Measurements from ENCODE around the gene ERBB2. TPM values are rescaled to one million over a fixed set of nuclear protein-coding genes. Genes with fewer than 3 reads are reported as not detected.

ERBB2 gene
- total and polyA plus RNA-seq, 2 experiments from 2014 or later, result 46.2 to 196 TPM

DNA sequence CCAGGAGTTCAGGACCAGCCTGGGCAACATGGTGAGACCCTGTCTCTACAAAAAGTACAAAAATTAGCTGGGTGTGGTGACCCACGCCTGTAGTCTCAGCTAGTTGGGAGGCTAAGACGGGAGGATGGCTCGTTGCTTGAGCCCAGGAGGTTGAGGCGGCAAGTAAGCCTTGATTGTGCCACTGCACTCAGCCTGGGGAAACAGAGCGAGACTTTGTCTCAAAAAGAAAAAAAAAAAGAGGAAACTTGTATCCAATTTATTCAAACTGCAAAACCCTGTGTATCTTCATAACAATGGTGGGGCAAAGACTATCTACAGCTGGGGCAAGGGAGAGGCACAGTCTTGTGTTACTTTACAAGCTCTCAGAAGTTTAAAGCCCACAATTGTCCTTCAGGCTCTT lies 59.3 kb downstream of the ERBB2 start:
- no peaks in the 10 kb centered on the region for H3K36me3 ChIP-seq (ENCODE audit: insufficient read depth)
- no peak for ATAC-seq
- no peak overlapping the region for H3K27ac ChIP-seq (ENCODE audit: low read depth)
- no peaks in the 10 kb centered on the region for H3K36me3 Mint-ChIP-seq (ENCODE audit: low read depth)
- peaks cover 28% of the 10 kb centered on the region for H3K27me3 Mint-ChIP-seq (ENCODE audit: insufficient read depth, low read depth, poor library complexity)
- DNase-seq (ENCODE audit: low spot score), result no peak
- H2AFZ ChIP-seq, result peak overlapping the region; percentile 56; the same call in 1 of the 2 replicates
- H3K4me3 Mint-ChIP-seq, result no peak overlapping the region
- H4K20me1 ChIP-seq (replicated peaks; ENCODE audit: insufficient read depth), result no peaks in the 10 kb centered on the region
- no peaks in the 10 kb centered on the region for H3K79me2 ChIP-seq (replicated peaks; ENCODE audit: insufficient read depth)
- H3F3A ChIP-seq (replicated peaks; ENCODE audit: low read depth), result peaks cover 8% of the 10 kb centered on the region
- peaks cover 13% of the 10 kb centered on the region; the same call in 1 of the 2 replicates for H3K4me1 ChIP-seq (ENCODE audit: insufficient read depth)
- TF ChIP-seq, protein P1, sequence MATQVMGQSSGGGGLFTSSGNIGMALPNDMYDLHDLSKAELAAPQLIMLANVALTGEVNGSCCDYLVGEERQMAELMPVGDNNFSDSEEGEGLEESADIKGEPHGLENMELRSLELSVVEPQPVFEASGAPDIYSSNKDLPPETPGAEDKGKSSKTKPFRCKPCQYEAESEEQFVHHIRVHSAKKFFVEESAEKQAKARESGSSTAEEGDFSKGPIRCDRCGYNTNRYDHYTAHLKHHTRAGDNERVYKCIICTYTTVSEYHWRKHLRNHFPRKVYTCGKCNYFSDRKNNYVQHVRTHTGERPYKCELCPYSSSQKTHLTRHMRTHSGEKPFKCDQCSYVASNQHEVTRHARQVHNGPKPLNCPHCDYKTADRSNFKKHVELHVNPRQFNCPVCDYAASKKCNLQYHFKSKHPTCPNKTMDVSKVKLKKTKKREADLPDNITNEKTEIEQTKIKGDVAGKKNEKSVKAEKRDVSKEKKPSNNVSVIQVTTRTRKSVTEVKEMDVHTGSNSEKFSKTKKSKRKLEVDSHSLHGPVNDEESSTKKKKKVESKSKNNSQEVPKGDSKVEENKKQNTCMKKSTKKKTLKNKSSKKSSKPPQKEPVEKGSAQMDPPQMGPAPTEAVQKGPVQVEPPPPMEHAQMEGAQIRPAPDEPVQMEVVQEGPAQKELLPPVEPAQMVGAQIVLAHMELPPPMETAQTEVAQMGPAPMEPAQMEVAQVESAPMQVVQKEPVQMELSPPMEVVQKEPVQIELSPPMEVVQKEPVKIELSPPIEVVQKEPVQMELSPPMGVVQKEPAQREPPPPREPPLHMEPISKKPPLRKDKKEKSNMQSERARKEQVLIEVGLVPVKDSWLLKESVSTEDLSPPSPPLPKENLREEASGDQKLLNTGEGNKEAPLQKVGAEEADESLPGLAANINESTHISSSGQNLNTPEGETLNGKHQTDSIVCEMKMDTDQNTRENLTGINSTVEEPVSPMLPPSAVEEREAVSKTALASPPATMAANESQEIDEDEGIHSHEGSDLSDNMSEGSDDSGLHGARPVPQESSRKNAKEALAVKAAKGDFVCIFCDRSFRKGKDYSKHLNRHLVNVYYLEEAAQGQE (IDR thresholded peaks at IDR 0.05; ENCODE audit: unreplicated experiment), result no peak
- TF ChIP-seq ZNF114 (CRISPR knock-in tag; IDR thresholded peaks at IDR 0.05), result no peak
- no peak for TF ChIP-seq STAT1 (IDR thresholded peaks at IDR 0.05; ENCODE audit: unreplicated experiment)
- TF ChIP-seq, protein P2, sequence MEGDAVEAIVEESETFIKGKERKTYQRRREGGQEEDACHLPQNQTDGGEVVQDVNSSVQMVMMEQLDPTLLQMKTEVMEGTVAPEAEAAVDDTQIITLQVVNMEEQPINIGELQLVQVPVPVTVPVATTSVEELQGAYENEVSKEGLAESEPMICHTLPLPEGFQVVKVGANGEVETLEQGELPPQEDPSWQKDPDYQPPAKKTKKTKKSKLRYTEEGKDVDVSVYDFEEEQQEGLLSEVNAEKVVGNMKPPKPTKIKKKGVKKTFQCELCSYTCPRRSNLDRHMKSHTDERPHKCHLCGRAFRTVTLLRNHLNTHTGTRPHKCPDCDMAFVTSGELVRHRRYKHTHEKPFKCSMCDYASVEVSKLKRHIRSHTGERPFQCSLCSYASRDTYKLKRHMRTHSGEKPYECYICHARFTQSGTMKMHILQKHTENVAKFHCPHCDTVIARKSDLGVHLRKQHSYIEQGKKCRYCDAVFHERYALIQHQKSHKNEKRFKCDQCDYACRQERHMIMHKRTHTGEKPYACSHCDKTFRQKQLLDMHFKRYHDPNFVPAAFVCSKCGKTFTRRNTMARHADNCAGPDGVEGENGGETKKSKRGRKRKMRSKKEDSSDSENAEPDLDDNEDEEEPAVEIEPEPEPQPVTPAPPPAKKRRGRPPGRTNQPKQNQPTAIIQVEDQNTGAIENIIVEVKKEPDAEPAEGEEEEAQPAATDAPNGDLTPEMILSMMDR (conservative IDR thresholded peaks at IDR 0.05; ENCODE audit: low read depth in 2 of 2), result no peak
- TF ChIP-seq EZH2phosphoT487 (IDR thresholded peaks at IDR 0.05; ENCODE audit: unreplicated experiment), result no peak
- TF ChIP-seq NANOG (IDR thresholded peaks at IDR 0.05; ENCODE audit: borderline replicate concordance), result no peak
- TF ChIP-seq JUNB (IDR thresholded peaks at IDR 0.05; ENCODE audit: unreplicated experiment), result no peak
- TF ChIP-seq, protein P3, sequence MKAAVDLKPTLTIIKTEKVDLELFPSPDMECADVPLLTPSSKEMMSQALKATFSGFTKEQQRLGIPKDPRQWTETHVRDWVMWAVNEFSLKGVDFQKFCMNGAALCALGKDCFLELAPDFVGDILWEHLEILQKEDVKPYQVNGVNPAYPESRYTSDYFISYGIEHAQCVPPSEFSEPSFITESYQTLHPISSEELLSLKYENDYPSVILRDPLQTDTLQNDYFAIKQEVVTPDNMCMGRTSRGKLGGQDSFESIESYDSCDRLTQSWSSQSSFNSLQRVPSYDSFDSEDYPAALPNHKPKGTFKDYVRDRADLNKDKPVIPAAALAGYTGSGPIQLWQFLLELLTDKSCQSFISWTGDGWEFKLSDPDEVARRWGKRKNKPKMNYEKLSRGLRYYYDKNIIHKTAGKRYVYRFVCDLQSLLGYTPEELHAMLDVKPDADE (IDR thresholded peaks at IDR 0.05), result no peak
- no peak for TF ChIP-seq EZH2 (IDR thresholded peaks at IDR 0.05; ENCODE audit: low read depth, unreplicated experiment)
- no peak for TF ChIP-seq POLR2AphosphoS5 (IDR thresholded peaks at IDR 0.05; ENCODE audit: low read depth)
- no peak for TF ChIP-seq ZNF331 (CRISPR knock-in tag; IDR thresholded peaks at IDR 0.05; ENCODE audit: low read depth)
- TF ChIP-seq, protein P4, sequence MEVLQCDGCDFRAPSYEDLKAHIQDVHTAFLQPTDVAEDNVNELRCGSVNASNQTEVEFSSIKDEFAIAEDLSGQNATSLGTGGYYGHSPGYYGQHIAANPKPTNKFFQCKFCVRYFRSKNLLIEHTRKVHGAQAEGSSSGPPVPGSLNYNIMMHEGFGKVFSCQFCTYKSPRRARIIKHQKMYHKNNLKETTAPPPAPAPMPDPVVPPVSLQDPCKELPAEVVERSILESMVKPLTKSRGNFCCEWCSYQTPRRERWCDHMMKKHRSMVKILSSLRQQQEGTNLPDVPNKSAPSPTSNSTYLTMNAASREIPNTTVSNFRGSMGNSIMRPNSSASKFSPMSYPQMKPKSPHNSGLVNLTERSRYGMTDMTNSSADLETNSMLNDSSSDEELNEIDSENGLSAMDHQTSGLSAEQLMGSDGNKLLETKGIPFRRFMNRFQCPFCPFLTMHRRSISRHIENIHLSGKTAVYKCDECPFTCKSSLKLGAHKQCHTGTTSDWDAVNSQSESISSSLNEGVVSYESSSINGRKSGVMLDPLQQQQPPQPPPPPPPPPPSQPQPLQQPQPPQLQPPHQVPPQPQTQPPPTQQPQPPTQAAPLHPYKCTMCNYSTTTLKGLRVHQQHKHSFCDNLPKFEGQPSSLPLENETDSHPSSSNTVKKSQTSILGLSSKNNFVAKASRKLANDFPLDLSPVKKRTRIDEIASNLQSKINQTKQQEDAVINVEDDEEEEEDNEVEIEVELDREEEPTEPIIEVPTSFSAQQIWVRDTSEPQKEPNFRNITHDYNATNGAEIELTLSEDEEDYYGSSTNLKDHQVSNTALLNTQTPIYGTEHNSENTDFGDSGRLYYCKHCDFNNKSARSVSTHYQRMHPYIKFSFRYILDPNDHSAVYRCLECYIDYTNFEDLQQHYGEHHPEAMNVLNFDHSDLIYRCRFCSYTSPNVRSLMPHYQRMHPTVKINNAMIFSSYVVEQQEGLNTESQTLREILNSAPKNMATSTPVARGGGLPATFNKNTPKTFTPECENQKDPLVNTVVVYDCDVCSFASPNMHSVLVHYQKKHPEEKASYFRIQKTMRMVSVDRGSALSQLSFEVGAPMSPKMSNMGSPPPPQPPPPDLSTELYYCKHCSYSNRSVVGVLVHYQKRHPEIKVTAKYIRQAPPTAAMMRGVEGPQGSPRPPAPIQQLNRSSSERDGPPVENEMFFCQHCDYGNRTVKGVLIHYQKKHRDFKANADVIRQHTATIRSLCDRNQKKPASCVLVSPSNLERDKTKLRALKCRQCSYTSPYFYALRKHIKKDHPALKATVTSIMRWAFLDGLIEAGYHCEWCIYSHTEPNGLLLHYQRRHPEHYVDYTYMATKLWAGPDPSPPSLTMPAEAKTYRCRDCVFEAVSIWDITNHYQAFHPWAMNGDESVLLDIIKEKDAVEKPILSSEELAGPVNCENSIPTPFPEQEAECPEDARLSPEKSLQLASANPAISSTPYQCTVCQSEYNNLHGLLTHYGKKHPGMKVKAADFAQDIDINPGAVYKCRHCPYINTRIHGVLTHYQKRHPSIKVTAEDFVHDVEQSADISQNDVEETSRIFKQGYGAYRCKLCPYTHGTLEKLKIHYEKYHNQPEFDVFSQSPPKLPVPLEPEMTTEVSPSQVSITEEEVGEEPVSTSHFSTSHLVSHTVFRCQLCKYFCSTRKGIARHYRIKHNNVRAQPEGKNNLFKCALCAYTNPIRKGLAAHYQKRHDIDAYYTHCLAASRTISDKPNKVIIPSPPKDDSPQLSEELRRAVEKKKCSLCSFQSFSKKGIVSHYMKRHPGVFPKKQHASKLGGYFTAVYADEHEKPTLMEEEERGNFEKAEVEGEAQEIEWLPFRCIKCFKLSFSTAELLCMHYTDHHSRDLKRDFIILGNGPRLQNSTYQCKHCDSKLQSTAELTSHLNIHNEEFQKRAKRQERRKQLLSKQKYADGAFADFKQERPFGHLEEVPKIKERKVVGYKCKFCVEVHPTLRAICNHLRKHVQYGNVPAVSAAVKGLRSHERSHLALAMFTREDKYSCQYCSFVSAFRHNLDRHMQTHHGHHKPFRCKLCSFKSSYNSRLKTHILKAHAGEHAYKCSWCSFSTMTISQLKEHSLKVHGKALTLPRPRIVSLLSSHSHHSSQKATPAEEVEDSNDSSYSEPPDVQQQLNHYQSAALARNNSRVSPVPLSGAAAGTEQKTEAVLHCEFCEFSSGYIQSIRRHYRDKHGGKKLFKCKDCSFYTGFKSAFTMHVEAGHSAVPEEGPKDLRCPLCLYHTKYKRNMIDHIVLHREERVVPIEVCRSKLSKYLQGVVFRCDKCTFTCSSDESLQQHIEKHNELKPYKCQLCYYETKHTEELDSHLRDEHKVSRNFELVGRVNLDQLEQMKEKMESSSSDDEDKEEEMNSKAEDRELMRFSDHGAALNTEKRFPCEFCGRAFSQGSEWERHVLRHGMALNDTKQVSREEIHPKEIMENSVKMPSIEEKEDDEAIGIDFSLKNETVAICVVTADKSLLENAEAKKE (CRISPR knock-in tag; IDR thresholded peaks at IDR 0.05), result no peak
- no peak for TF ChIP-seq CREB1 (CRISPR knock-in tag; IDR thresholded peaks at IDR 0.05; ENCODE audit: low read depth)
- no peaks in the 10 kb centered on the region for H3K9me3 Mint-ChIP-seq
- H3K4me2 ChIP-seq, result no peak overlapping the region
- H3K27me3 ChIP-seq (ENCODE audit: insufficient read depth), result peaks cover 6% of the 10 kb centered on the region; the same call in 1 of the 2 replicates
- H3K27ac Mint-ChIP-seq, result no peak overlapping the region
- no peak overlapping the region for H3K4me3 ChIP-seq
- H3K4me1 Mint-ChIP-seq, result peaks cover 22% of the 10 kb centered on the region
- no peaks in the 10 kb centered on the region for H3K9me2 ChIP-seq (ENCODE audit: insufficient read depth)

Data from GM23338 (cell line).